Vagina (tissue), 2 donors: ENCODE results near the gene GTF2IRD2.
"Not testable (repeated sequence)": the region's sequence is repeated elsewhere in the genome, so short reads cannot be mapped to it uniquely, and the experiment has no call there.

ENCODE experiments used
- CTCF ChIP-seq, 3 experiments: fragments of 450-650 bp in 2 of 3; fragments of 200-600 bp in 1 of 3; sonication (generic) in 1 of 3; IDR thresholded peaks; one replicate each; pipeline ENCODE4 v1.5.1; 2017 to 2019; ENCODE audit warnings: antibody characterized with exemption in 3 of 3, mild to moderate bottlenecking in 2 of 3, moderate library complexity in 2 of 3
- POLR2A ChIP-seq, 2 donors: fragments of 450-650 bp; IDR thresholded peaks; one replicate each; pipeline ENCODE4 v1.6.1; 2017; ENCODE audit warnings: antibody characterized with exemption in 2 of 2, mild to moderate bottlenecking in 2 of 2, moderate library complexity in 2 of 2

GRCh38 chr7:74829959-74830358 is 21.4 kb downstream of the GTF2IRD2 start:
- not testable (repeated sequence) for TF ChIP-seq CTCF, POLR2A (IDR thresholded peaks at IDR 0.05)
